IPS-NIHi7 (cell line): ENCODE measurements around the gene GABRB3.

Experiments
- DNase-seq: peaks from one replicate; pipeline ENCODE4 v3.0.0; 2012; ENCODE audit warnings: mixed read lengths; ENCODE audit errors: extremely low spot score

GABRB3 gene

GRCh38 chr15:26555898-26556297, 217.0 kb downstream of the GABRB3 start:
- no peak for DNase-seq

- no peak for DNase-seq
Observed at GRCh38 chr15:26551473-26551872, 221.4 kb downstream of the GABRB3 start.

GRCh38 chr15:26550880-26551279, 222.0 kb downstream of the GABRB3 start:
- no peak for DNase-seq

GRCh38 chr15:26537663-26538062, 235.2 kb downstream of the GABRB3 start:
- no peak for DNase-seq

GRCh38 chr15:26531489-26531888, 241.4 kb downstream of the GABRB3 start:
- DNase-seq, result no peak

- no peak for DNase-seq
Observed at GRCh38 chr15:26525096-26525495, 247.8 kb downstream of the GABRB3 start.

GRCh38 chr15:26521691-26522198, 251.1 kb downstream of the GABRB3 start:
- no peak for DNase-seq

GRCh38 chr15:26521130-26521529, 251.7 kb downstream of the GABRB3 start:
- DNase-seq, result no peak

GRCh38 chr15:26518885-26519284, 254.0 kb downstream of the GABRB3 start:
- no peak for DNase-seq

- DNase-seq, result no peak
Observed at GRCh38 chr15:26516102-26516980, 256.5 kb downstream of the GABRB3 start.

- no peak for DNase-seq
Observed at GRCh38 chr15:26504009-26504408, 268.9 kb downstream of the GABRB3 start.
